GM21515 (cell line): Measurements from ENCODE around the gene GDF15.
"Not testable (repeated sequence)": the region's sequence is repeated elsewhere in the genome, so short reads cannot be mapped to it uniquely, and the experiment has no call there.

Source experiments
- ATAC-seq: cut with Tn5 transposase; IDR thresholded peaks from one replicate; pipeline ENCODE4 v1.9.1; 2021; ENCODE audit not compliant: unreplicated experiment

The GDF15 gene

GRCh38 chr19:18391509-18392075, 5.6 kb downstream of the GDF15 start:
- ATAC-seq, result no peak

- no peak for ATAC-seq
Measured at GRCh38 chr19:18392417-18392816, 6.5 kb downstream of the GDF15 start.

DNA sequence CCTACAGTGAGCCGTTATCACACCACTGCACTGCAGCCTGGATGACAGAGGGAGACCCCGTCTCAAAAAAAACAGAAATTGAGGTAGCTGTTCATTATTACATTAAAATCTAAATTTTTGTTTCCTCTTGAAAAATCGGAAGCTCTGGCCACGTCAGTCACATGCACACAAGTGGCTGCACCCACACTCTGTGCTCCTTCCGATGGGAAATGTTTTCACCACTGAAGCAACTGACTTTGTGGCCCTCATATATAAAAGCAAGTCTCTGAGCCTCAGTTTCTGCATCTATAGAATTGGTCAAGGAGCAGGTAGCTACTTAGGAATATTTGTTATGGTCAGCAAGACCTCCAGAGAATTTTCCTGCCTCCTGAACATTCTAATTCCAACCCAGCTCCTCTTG, 7.0 kb downstream of the GDF15 start:
- ATAC-seq, result no peak

DNA sequence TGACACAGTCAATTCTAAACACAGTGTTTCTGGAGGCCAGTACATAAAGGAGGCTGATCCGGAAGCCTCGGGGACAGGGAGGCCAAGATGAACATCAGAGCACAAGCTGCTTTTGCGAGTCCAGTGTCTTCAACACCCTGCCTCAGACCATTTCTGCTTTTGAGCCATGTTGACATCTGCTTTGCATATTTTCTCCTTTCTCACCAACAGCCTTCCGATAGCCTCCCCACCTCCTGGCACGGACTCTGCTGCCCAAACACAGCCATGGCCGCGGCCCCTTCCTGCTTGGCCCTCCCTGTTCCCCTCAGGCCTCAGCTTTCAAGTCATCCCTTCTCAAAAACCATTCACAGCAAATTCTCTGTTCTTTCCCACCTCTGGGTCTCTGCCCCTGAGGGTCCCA, 7.9 kb downstream of the GDF15 start:
- no peak for ATAC-seq

GRCh38 chr19:18396471-18397241, 10.7 kb downstream of the GDF15 start:
- ATAC-seq, result no peak

- ATAC-seq, result peak; percentile 60
Measured at GRCh38 chr19:18397242-18398202, 11.6 kb downstream of the GDF15 start, which contains the start of gene LRRC25. LRRC25 (minus strand) TSS chr19:18397622; CDS start chr19:18396963, 659 bp downstream.

DNA sequence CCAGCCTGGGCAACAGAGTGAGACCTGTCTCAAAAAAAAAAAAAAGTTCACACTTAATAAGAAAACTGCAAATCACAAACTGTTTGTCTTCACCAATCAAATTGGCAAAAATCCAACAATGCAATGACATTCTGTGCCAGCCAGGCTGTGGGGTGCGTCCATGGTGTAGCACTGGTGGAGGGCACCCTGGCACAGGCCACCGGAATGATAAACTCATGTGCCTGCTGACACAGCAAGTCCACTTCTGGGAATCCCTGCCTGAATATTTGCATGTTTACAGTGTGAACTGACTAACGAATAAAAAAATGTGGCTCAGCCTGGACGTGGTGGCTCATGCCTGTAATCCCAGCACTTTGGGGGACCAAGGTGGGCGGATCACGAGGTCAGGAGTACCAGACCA, 13.1 kb downstream of the GDF15 start:
- no peak for ATAC-seq

GRCh38 chr19:18401580-18402112, 15.7 kb downstream of the GDF15 start:
- ATAC-seq, result no peak

- ATAC-seq, result not testable (repeated sequence)
Measured at GRCh38 chr19:18402455-18403248, 16.7 kb downstream of the GDF15 start.

GRCh38 chr19:18405754-18406153, 19.8 kb downstream of the GDF15 start:
- ATAC-seq, result not testable (repeated sequence)

DNA sequence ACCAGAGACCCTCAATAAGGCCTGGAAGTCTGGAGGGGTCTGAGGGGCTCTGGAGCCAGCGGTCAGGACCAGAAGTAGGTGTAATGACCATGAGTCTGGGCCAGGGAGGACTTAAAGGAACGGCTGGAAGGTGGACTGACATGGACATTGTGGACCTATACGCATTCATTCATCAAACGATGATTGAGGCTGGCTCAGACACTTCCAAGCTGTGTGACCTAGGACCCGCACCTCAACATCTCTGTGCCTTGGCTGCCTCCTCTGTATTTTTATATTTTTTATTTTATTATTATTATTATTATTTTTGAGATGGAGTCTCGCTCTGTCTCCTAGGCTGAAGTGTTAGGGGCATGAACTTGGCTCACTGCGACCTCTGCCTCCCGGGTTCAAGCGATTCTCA, 20.8 kb downstream of the GDF15 start:
- ATAC-seq, result no peak

DNA sequence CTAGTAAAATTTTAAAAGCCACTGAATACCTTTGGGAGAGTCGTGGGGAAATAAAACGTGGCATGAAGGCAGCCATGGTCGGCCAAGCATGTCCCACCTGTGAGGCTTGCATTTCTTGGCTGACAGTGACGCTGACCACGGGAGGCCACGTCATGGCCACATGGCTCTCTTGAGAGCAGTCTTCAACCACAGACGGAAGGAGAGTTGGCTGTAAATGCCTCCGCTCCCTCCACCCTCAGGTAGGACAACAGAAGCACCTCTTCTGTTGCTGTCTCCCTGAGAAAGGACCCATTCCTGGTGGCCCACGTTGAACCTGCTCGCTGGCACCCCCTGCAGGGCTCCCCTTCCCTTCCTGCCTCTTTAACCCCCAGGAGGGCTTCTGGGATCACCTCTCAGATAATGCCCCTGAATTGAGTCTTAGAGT, 22.1 kb downstream of the GDF15 start:
- ATAC-seq, result peak; percentile 56

DNA sequence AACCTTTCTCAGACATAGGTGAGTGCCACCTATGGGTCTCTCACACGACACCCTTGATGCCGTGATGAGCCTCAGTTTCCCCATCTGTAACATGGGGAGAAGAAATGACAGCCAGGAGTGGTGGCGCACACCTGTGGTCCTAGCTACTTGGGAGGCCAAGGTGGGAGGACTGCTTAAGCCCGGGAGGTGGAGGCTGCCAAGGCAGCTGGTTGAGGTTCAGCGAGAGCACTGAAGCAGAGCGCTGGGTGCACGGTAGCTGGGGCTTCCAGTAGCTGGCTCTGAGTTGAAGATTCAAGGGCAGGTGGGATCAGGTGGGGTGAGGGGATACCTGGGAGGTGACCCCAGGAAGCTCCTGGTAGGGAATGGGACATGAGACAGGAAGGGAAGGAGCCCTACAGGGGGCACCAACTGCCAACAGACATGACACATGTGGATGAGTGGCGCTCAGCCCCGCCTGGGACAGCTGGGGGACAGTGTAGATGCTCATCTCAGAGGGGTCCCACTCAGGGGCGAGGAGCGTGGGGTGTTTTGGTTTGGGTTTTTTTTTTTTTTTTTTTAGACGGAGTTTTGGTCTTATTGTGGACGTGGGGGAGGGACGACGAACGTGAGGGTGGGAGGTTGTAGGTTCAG, 26.8 kb downstream of the GDF15 start:
- no peak for ATAC-seq

DNA sequence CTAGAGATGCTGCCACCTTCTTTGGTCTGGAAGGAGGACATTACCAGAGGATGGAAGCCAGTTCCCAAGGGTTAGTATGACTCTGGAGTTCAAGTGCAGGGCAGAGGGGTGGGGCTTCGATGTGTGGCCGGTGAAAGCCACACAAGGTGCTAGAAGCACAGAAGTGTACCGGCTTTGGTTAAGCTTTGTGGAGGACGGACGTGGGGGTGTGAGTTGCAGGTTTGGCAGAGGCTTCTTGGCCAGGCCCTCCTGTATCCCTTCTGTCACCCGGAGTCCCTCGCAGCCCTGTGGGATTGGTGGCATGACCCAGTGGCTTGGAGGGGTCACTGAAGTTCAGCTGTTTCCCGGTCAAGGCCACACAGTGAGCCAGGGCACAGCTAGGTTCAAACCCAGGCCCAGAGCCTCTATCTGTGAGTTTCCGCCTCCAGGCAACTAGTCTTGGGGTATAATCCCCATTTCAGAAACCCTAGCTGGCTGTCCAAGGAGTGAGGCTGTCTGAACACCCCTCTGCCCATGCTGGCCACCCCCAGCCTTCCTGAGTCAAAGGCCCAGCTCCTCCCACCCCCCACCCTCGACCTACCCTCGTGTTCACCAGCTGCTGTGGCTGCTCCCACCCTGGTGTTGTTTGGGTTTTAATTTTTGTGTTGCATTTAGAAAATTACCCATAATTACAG, 28.7 kb downstream of the GDF15 start:
- no peak for ATAC-seq

- ATAC-seq, result no peak
Measured at GRCh38 chr19:18415178-18415867, 29.4 kb downstream of the GDF15 start.

- ATAC-seq, result no peak
Measured at GRCh38 chr19:18416778-18417249, 30.9 kb downstream of the GDF15 start.

- no peak for ATAC-seq
Measured at GRCh38 chr19:18417250-18418028, 31.5 kb downstream of the GDF15 start.

DNA sequence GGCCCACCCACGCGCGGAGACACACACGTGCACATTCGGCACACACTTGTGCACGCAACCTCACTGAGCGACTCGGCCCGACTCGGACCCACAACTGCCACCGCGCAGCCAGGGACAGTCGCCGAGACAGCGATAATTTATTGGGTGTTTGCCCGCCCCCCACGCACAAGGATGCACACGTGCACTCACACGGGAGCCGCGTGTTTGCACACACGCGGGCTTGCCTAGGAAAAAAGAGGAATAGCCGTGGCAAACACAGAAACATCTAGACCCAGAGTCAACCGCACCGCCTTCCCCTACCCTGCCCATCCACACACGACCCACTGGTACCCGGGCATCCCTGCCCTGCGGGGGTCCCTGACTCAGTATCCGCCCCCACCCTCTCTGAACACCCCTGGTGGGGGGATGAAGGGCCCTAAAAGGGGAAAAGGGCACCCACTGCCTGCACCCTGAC, 32.1 kb downstream of the GDF15 start:
- no peak for ATAC-seq
